Stimulated activated CD8-positive, alpha-beta memory T cell treated with anti-CD3 and anti-CD28 coated beads, Interleukin-4, amount 100 ng/mL, for 1 hour (primary cell): ENCODE results near the gene PFDN5.
"Not testable (repeated sequence)": the region's sequence is repeated elsewhere in the genome, so short reads cannot be mapped to it uniquely, and the experiment has no call there.

Source experiments
- DNase-seq, 2 donors: peaks; one replicate each; pipeline ENCODE4 v3.0.0-alpha.2; 2020; ENCODE audit warnings: low read depth in 2 of 2, low spot score in 1 of 2

Gene PFDN5

DNA sequence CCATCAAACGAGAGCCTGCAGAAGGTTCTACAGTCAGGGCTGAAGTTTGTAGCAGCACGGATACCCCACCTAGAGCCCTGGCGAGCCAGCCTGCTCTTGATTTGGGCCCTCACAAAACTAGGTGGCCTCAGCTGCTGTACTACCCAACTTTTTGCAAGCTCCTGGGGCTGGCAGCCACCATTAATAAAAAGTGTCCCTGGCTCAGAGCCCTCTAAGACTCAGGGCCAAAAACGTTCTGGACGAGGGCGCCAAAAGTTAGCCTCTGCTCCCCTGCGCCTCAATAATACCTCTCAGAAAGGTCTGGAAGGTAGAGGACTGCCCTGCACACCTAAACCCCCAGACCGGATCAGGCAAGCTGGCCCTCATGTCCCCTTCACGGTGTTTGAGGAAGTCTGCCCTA, 8.9 kb upstream of the PFDN5 start:
- DNase-seq = no peak

DNA sequence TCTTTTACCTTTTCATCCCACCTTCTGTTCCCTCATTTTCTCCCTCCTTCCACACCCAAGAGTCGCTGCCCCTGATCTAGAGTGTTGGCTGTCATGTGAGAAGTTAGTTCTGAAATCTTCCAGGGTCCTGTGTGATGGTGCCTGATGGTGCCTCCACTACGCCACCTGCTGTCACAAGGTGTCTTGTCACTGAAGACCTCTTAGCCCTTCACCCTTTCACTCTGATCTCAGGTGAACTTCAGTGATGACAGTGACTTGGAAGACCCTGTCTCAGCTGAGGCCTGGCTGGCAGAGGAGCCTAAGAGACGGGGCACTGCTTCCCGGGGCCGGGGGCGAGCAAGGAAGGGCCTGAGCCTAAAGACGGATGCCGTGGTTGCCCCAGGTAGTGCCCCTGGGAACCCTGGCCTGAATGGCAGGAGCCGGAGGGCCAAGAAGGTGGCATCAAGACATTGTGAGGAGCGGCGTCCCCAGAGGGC, 7.6 kb upstream of the PFDN5 start:
- peak; percentile 20 to 56 for DNase-seq

DNA sequence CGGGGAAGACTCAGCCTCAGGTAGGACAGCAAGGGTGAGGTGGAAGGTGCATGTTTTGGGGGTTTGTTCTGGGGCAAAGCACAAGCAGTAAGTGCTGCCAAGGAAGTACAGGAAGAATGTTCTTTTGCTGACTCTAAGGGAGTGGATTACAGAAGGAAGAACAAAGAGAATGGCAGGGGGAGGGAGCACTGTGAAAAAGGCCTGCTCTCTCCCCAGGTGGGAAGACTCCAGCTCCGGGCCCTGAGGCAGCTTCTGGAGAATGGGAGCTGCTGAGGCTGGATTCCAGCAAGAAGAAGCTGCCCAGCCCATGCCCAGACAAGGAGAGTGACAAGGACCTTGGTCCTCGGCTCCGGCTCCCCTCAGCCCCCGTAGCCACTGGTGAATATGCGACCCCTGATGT, 7.0 kb upstream of the PFDN5 start:
- DNase-seq = no peak

DNA sequence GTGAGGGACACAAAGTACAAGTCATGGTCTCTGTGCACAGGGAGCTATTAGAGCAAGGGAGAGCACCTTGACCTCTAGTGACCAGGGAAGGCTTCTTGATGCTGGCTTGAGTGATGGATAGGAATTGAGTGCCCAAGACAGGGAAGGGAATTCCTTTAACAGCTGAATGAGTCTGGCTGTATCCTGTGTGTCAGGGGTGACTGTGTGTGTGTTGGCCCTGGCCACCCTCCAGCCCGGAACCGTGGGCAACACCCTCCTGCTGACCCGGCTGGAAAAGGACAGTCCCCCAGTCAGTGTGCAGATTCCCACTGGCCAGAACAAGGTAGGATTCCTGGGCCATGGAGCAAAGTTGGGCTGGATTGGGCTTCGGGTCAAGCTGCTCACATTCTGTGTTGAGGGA, 5.5 kb upstream of the PFDN5 start:
- DNase-seq = no peak

DNA sequence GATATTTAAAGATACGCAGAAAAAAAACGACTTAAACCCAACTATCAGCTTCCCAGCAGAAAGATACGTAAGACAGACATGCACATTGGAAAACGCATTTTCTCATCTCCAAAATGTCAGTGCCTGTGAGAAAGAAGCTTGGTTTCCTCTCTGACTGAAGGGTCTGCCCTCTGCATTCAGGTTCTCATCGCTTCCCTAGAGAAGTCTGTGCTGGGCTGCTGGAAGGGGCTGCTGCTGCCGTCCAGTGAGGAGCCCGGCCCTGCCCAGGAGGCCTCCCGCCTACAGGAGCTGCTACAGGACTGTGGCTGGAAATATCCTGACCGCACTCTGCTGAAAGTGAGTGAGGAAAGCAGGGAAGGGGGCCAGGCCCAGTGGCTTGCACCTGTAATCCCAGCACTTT, 4.7 kb upstream of the PFDN5 start:
- no peak for DNase-seq

DNA sequence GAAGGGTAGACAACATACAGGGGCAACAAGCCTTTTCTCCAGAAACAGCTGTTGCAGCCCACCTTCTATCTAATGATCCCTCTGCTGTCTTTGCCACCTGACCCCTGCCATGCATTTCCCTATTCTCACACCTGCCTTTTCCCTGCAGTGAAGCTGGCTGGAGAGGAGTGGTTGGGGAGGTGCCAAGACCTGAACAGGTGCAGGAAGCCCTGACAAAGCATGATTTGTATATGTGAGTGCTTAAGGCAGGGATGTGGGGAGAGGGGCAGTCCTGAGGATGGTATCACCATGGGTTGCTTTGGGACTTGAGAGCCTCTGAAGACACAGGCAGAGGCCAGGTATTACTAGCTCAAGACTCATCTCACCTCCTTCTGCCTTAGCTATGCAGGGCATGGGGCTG, 2.9 kb upstream of the PFDN5 start:
- no peak for DNase-seq

DNA sequence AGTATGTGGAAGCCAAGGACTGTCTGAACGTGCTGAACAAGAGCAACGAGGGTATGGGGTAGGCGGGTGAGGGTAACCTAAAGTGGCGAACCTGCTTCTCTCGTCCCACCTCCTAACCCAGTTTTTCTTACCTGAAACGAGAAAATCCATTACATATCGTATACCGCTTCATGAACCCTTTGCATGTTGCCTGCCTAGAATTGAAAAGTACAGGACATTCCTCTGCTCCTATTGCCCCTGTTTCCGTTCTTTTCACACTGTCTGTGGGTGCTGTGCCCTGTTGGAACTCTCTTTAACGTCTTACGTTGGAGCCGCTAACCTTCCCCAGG, 513 bp downstream of the PFDN5 start:
- no peak for DNase-seq

DNA sequence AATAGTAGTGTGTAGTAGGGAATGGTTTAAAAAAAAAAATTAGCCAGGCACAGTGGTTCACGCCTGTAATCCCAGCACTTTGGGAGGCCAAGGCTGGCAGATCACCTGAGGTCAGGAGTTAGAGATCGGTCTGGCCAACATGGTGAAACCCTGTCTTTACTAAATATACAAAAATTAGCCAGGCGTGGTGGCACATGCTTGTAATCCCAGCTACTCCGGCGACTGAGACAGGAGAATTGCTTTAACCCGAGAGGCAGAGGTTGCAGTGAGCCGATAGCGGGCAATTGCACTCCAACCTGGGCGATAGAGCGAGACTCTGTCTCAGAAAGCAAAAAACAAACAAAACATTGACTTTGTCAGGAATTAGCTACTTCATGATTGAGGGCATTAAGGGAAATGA, 1.8 kb downstream of the PFDN5 start:
- DNase-seq = not testable (repeated sequence)

DNA sequence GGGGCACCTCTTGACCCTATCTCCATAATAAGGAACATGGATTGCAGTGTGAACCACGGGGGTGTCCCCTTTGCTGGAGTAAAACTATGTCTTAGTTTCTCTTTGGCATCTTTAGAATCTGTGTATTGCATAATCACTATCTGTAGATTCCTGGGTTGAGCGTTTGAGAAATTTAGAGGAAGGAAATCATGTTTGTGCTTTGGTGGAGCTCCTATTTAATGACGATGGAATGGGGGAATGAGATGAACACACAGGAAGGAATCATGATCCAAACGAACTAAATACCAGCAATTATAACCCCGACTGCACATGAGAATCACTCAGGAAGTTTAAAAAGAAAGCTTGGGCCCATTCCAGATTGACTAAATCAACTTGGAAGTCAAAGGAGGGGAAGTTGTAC, 2.8 kb downstream of the PFDN5 start:
- no peak for DNase-seq

DNA sequence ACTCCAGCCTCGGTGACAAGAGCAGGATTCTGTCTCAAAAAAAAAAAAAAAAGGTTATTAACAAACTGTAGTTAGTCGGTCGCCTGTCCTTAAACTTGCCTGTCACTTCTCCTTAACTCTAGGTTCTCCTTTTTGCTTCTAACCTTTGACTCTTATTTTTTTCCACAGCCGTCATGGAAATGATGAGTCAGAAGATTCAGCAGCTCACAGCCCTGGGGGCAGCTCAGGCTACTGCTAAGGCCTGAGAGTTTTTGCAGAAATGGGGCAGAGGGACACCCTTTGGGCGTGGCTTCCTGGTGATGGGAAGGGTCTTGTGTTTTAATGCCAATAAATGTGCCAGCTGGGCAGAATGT, 3.7 kb downstream of the PFDN5 start:
- no peak for DNase-seq

DNA sequence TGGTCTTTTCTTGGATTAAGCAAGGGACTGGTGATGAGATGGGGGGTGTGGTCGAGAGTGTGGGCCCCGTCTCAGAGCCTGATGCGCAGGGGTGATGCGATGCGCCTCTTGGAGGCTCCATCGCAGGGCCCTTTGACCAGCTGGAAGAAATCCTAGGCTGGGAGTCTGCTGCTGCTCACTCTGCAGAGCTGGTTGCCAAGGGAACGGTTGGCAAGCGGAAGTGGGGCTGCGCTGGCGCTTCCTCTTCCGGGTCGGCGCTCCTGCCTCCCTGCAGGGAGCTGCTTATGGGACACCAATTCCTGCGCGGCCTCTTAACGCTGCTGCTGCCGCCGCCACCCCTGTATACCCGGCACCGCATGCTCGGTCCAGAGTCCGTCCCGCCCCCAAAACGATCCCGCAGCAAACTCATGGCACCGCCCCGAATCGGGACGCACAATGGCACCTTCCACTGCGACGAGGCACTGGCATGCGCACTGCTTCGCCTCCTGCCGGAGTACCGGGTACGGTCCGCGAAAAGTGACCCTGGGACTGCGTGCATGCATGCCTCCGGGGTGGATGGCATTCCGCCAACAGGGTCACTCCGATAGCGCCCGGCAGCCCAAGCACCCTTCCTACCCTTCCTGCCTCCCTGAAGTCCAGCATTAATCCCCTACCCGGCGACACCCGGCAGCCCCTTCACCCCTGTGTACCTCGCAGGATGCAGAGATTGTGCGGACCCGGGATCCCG, 4.3 kb downstream of the PFDN5 start, which contains the start of gene MYG1:
Gene MYG1 (plus strand): TSS at position 242 of the 727 bp plus-strand sequence. CDS start 43 bp downstream, at position 285.
- DNase-seq = peak; percentile 53 to 70

DNA sequence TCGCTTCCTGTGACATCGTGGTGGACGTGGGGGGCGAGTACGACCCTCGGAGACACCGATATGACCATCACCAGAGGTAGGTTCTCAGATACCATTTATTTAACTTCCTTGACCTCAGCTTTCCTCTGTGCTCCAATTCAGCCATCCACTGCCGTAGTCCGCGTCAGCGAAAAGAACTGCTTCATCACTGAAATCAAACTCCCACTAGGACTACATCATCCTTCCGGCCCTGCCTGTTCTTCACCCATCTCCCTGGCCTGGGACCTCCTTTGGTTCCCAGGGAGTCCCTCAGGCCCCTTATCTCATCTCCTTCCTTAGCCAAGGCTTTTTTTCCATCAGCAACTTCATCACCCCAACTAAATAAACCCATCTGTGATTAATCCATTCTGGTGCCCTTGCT, 4.8 kb downstream of the PFDN5 start:
- DNase-seq = no peak

DNA sequence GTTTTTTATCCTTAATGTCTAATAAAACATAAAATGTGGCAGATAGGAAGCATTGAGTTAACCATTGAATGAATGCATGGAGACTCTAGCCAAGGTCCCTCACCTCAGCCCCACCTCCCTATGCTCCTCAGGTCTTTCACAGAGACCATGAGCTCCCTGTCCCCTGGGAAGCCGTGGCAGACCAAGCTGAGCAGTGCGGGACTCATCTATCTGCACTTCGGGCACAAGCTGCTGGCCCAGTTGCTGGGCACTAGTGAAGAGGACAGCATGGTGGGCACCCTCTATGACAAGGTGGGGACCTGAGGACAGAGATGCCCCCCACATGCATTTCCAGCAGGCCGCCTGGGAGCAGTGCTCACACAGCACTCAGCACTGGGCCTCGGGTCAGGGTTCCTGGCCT, 7.6 kb downstream of the PFDN5 start:
- no peak for DNase-seq

DNA sequence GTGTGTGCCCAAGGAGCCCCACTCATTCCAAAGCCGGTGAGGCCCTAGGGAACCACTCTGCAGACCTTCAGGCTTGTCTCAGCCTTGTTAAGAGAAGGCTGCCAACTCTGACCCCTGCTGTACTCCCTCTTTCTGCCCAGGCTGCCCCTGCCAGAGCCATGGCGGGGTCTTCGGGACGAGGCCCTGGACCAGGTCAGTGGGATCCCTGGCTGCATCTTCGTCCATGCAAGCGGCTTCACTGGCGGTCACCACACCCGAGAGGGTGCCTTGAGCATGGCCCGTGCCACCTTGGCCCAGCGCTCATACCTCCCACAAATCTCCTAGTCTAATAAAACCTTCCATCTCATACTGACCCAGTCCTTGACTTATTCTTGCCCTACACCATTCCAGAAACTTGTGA, 11.5 kb downstream of the PFDN5 start:
- no peak for DNase-seq

DNA sequence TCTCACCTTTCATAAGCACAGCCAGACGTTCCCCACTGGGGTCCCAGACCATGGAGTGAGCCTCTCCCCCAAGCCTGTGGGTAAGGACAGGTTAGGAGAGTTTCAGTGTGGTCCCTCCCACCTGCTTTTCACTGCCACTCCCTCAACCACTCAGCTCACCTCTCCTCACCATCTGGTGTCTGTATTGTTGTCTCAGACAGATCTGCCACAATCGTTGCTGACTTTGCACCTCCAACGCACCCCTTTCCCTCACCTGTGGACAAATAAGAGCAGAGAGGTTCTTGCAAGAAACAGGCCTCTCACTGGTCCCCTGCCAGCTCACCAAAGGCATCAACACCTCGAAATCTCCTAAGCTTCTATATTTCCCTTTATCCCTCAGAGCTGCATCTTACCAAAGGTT, 12.9 kb downstream of the PFDN5 start:
- DNase-seq = no peak

DNA sequence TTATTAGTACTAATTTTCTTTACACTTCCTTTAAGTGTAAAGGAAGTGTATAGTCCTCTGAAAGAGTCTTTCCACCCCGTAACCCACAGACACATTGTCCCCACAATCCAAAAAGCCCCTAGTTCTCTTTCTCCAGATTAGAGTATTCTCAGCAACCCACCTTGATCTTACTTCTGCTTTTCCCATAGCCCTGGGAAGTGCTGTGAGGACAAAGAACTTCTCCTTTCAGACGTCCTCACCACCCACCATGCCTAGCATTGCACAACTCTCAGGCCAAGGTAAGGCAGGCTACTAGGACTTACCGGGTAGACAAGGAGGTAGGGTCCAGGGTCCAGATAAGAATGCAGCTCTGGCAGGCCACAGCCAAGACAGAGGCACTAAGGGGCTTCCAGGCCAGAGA, 18.7 kb downstream of the PFDN5 start:
- DNase-seq = no peak

DNA sequence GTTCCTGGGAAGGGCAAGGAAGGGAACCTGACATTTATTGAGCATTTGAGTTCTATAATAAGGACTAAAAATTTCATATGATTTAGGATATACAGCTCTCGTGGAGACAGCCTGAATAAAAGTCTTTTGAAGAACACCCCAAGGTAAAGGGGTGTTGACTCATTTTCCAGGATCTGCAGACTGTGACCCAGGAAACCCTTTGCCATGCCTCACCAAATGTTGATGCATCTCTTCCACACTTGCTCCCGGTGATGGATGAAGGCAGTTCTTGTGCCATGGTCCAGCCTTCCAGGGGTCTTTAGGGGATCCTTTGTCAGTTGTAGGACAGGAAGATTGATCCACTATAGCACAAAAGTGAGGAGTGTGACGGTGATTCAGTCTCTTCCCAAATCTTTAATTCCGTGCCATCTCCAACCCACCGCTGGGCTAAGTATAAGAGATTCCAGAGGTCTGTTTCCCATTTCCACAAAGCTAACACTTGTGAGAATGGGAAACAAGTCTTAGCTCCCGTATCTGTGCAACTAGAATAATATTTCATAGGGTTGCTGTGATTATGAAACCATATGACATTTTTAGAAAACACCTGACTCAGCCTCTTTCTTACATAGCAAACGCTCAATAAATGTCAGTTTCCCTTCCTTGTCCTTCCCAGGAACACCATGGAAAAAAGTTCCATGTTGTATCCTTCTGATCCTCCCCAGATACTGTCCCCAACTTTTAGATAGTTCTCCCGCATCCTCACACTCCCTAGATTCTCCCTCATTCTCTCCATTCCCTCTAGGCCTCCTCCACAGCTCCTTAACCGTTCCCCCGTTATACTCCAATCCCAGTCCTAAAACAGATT, 25.2 kb downstream of the PFDN5 start:
- no peak for DNase-seq

DNA sequence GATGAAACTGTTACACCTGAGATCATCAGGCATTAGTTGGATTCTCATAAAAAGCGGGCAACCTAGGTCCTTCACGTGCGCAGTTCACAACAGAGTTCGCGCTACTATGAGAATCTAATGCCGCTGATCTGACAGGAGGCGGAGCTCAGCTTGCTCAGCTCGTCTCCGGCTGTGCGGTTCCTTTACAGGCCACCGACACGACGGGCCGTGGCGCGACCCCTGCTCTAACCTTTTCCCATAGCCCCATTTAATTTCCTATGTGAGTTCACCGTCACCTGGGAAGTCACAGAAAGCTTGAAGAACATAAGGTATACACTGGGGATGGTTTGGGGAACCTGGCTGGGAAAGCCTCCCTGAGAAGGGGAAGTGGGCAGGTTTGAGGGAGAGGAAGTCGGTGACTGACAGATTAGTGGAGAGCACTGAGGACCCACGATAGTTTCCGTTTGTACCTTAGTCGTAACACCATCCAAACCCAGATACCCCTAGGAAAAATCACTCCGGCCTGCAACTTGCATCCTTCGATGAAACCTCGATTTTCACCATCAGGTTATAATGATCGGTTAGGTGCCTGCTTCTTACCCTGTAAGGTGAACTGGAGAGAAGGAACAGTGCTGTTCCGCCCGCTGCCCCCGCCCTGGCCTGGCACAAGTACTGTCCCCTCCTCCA, 28.9 kb downstream of the PFDN5 start:
- DNase-seq = peak in 1 of 2 donors; percentile 28

DNA sequence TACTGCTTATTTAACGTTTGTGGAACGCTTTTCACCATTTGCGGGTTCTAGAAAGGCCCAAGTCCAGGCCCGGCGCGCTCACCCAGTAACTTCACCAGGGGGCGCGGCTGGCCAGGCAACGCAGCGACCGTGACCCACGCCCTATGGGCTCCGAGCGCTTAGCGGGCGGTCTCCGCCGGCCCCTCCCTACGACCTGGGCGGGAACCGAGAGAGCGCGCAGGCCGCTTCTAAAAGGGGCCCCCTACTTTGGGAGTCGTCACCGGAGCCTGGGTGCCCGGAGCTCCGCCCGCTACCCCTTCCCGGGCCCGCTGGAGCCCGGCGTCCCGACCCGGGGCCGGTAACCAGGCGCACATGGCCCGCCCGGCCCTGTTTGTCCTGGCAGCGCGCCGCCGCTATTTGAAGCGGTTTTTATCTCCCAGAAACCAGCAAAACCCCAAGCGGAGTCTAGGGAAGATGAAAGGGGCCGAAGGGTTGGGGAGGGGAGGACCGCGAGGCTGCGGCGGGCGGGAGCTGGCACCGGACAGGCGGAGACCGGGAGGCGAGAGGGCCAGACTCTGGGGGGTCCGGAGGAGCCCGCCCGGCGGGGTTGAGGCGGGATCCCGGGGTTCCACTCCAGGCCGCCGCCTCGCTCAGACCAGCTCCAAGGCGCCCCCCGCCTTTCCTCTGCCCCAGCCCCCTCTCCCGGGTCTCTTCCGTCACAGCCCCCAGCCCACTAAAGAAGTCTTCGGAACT, 29.6 kb downstream of the PFDN5 start:
- peak; percentile 64 to 71 for DNase-seq

DNA sequence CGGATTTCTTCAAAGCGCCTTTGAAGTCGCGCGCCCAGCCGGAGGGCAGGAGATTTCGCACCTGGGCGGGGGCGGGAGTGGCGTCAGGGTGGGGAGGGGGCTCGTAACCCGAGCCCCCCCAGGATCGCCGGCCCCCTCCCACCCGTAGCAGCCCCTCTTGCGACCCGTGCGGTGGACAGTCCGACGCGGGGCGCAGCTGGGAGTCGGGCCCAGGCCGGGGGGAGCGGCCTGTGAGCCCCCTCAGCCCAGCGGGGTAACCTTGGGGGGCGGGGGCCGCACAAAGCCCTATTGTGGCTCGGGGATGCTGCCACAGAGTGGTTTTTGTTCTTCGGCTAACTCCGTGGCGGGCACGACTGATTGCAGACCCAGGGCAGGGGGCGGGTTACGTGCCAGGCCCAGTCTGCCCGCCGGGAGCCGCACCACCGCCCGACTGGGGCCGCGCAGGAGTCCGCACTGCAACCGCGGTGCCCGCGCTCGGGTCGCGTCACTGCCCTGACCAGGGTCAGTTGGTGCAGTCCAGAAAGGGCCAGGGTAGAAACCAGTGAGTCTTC, 30.2 kb downstream of the PFDN5 start:
- DNase-seq = no peak
